NCI-H1417 (cell line): Measurements from ENCODE around the gene S100A10.

Experiments
- DNase-seq, 3 experiments: peaks; one replicate each; lab custom pipeline; 2025; lab: John Stamatoyannopoulos, UW

S100A10 gene

GRCh38 chr1:151993734-151994496 lies at the start of gene S100A10:
S100A10 (minus strand) TSS chr1:151993859; CDS start chr1:151986230, 7,629 bp downstream.
- peak in 2 of 3 experiments; percentile 65 to 67 for DNase-seq

GRCh38 chr1:152042030-152042429 lies 48.4 kb upstream of the S100A10 start:
- no peak for DNase-seq

- peak in 1 of 3 experiments; percentile 39 for DNase-seq
Measured at GRCh38 chr1:152039886-152040285, 46.2 kb upstream of the S100A10 start.

GRCh38 chr1:152039461-152039860 lies 45.8 kb upstream of the S100A10 start:
- DNase-seq, result no peak

GRCh38 chr1:152038871-152039270 lies 45.2 kb upstream of the S100A10 start:
- DNase-seq, result no peak

- peak in 1 of 3 experiments; percentile 72 for DNase-seq
Measured at GRCh38 chr1:152036267-152037216, 42.9 kb upstream of the S100A10 start, which contains the start of gene S100A11. S100A11 (minus strand) TSS chr1:152037004; CDS start chr1:152036915, 89 bp downstream.

GRCh38 chr1:152035539-152036266 lies 42.0 kb upstream of the S100A10 start:
- peak in 1 of 3 experiments; percentile 29 for DNase-seq

- DNase-seq, result peak; percentile 31 to 71 (median 45)
Measured at GRCh38 chr1:152034654-152035538, 41.2 kb upstream of the S100A10 start.

- no peak for DNase-seq
Measured at GRCh38 chr1:152034324-152034653, 40.6 kb upstream of the S100A10 start.

GRCh38 chr1:152029929-152030211 lies 36.2 kb upstream of the S100A10 start:
- DNase-seq, result no peak

GRCh38 chr1:152029144-152029928 lies 35.7 kb upstream of the S100A10 start:
- DNase-seq, result no peak

GRCh38 chr1:152026895-152027294 lies 33.2 kb upstream of the S100A10 start:
- DNase-seq, result no peak

GRCh38 chr1:152024223-152024622 lies 30.6 kb upstream of the S100A10 start:
- no peak for DNase-seq

- DNase-seq, result no peak
Measured at GRCh38 chr1:152023221-152023620, 29.6 kb upstream of the S100A10 start.

GRCh38 chr1:152022474-152022873 lies 28.8 kb upstream of the S100A10 start:
- DNase-seq, result no peak

GRCh38 chr1:152021569-152021968 lies 27.9 kb upstream of the S100A10 start:
- no peak for DNase-seq

GRCh38 chr1:152020849-152021248 lies 27.2 kb upstream of the S100A10 start:
- no peak for DNase-seq

GRCh38 chr1:152018537-152018936 lies 24.9 kb upstream of the S100A10 start:
- no peak for DNase-seq

GRCh38 chr1:152015766-152016165 lies 22.1 kb upstream of the S100A10 start:
- no peak for DNase-seq

GRCh38 chr1:152014943-152015342 lies 21.3 kb upstream of the S100A10 start:
- no peak for DNase-seq
